IMR-90 (cell line): ENCODE measurements around the gene CALHM6. TPM values are rescaled to one million over a fixed set of nuclear protein-coding genes. Genes with fewer than 3 reads are reported as not detected.

Experiments used
- ATAC-seq: fragments of 200-7000 bp; cut with Tn5 transposase; 2 replicates; pipeline ENCODE4 v1.9.1; 2020; ENCODE audit warnings: low read depth, mild to moderate bottlenecking, moderate library complexity
- BruUV-seq: library from RNA; stranded (reverse); fragments of 400-500 nt; replicated peaks from 2 replicates; lab custom pipeline; 2021; lab: Mats Ljungman, UMichigan
- CTCF ChIA-PET: fragments of 300-600 bp; formaldehyde crosslinking; extraction: SDS; loops from one replicate; lab custom pipeline; 2021; ENCODE audit warnings: antibody characterized with exemption; lab: Yijun Ruan, JAX
- POLR2A ChIA-PET: fragments of 300-600 bp; sonication (Branson Sonifier 250); formaldehyde crosslinking; loops from one replicate; lab custom pipeline; 2022; ENCODE audit warnings: antibody characterized with exemption; ENCODE audit not compliant: unreplicated experiment; lab: Charles Lee
- DNase-seq: peaks from one replicate; pipeline ENCODE4 v3.0.0; 2013
- H2AFZ ChIP-seq: replicated peaks from 2 replicates; pipeline ENCODE3; 2013; ENCODE audit warnings: low read length, mild to moderate bottlenecking; ENCODE audit not compliant: poor library complexity
- H2AK5ac ChIP-seq: 2 replicates; pipeline ENCODE4 v1.6.1; 2013; ENCODE audit warnings: low read depth, low read length, inconsistent platforms
- H2AK9ac ChIP-seq: replicated peaks from 2 replicates; pipeline ENCODE3; 2013; ENCODE audit warnings: mild to moderate bottlenecking, low read depth, low read length, moderate library complexity; ENCODE audit not compliant: poor library complexity
- H2BK120ac ChIP-seq: 2 replicates; pipeline ENCODE4 v1.6.1; 2013; ENCODE audit warnings: low read depth, low read length, inconsistent platforms
- H2BK15ac ChIP-seq: 3 replicates; pipeline ENCODE4 v1.6.1; 2013; ENCODE audit warnings: low read depth, low read length, inconsistent platforms
- H2BK20ac ChIP-seq: 2 replicates; pipeline ENCODE4 v1.6.1; 2013; ENCODE audit warnings: low read depth, mild to moderate bottlenecking, inconsistent platforms, low read length, moderate library complexity
- H2BK5ac ChIP-seq: 2 replicates; pipeline ENCODE4 v1.6.1; 2013; ENCODE audit warnings: mild to moderate bottlenecking, low read depth, low read length, inconsistent platforms; ENCODE audit not compliant: poor library complexity, severe bottlenecking
- H3K14ac ChIP-seq: replicated peaks from 2 replicates; pipeline ENCODE4 v1.6.1; 2013; ENCODE audit warnings: low read depth, low read length, inconsistent platforms
- H3K18ac ChIP-seq: 2 replicates; pipeline ENCODE4 v1.6.1; 2013; ENCODE audit warnings: low read depth, low read length, control low read depth
- H3K23ac ChIP-seq: 2 replicates; pipeline ENCODE4 v1.6.1; 2013; ENCODE audit warnings: low read depth, low read length, inconsistent platforms
- H3K27ac ChIP-seq: 2 replicates; pipeline ENCODE4 v1.5.1; 2013; ENCODE audit warnings: mild to moderate bottlenecking, control low read depth, low read length; ENCODE audit not compliant: insufficient read depth
- H3K27me3 ChIP-seq: 2 replicates; pipeline ENCODE4 v1.6.1; 2013; ENCODE audit warnings: low read length; ENCODE audit not compliant: control insufficient read depth, insufficient read depth
- H3K36me3 ChIP-seq: 2 replicates; pipeline ENCODE4 v1.6.1; 2013; ENCODE audit warnings: low read length, mixed read lengths; ENCODE audit not compliant: control insufficient read depth, insufficient read depth
- H3K4ac ChIP-seq: 2 replicates; pipeline ENCODE4 v1.6.1; 2013; ENCODE audit warnings: low read depth, low read length, inconsistent platforms
- H3K4me1 ChIP-seq: 2 replicates; pipeline ENCODE4 v1.6.1; 2013; ENCODE audit warnings: low read length, mixed read lengths; ENCODE audit not compliant: control insufficient read depth, insufficient read depth
- H3K4me2 ChIP-seq: 2 replicates; pipeline ENCODE4 v1.6.1; 2013; ENCODE audit warnings: low read depth, mild to moderate bottlenecking, control low read depth, low read length, moderate library complexity
- H3K4me3 ChIP-seq: 2 replicates; pipeline ENCODE4 v1.5.1; 2013; ENCODE audit warnings: low read depth, mild to moderate bottlenecking, control low read depth, low read length, moderate library complexity; ENCODE audit not compliant: insufficient read depth
- H3K56ac ChIP-seq: 2 replicates; pipeline ENCODE4 v1.6.1; 2013; ENCODE audit warnings: low read length, inconsistent platforms; ENCODE audit not compliant: insufficient read depth; ENCODE audit errors: extremely low read depth
- H3K79me1 ChIP-seq, 2 experiments: 2 replicates each; pipeline ENCODE4 v1.6.1; 2013; ENCODE audit warnings: low read length in 2 of 2, inconsistent platforms in 1 of 2, low read depth in 1 of 2
- H3K9ac ChIP-seq: 2 replicates; pipeline ENCODE4 v1.6.1; 2013; ENCODE audit warnings: low read depth, low read length, control low read depth
- H3K9me1 ChIP-seq: 2 replicates; pipeline ENCODE4 v1.6.1; 2013; ENCODE audit warnings: low read length, inconsistent platforms; ENCODE audit not compliant: insufficient read depth
- H3K9me3 ChIP-seq: 2 replicates; pipeline ENCODE4 v1.6.1; 2013; ENCODE audit warnings: low read length; ENCODE audit not compliant: control insufficient read depth, insufficient read depth
- H4K20me1 ChIP-seq: 2 replicates; pipeline ENCODE4 v1.6.1; 2013; ENCODE audit warnings: low read length, inconsistent platforms; ENCODE audit not compliant: insufficient read depth
- H4K5ac ChIP-seq: 2 replicates; pipeline ENCODE4 v1.6.1; 2013; ENCODE audit warnings: mild to moderate bottlenecking, low read depth, low read length, control low read depth
- H4K8ac ChIP-seq, 2 experiments: 2 replicates each; pipeline ENCODE4 v1.6.1; 2013; ENCODE audit warnings: low read depth in 2 of 2, low read length in 2 of 2, control low read depth in 1 of 2, inconsistent platforms in 1 of 2
- H4K91ac ChIP-seq: 2 replicates; pipeline ENCODE4 v1.6.1; 2013; ENCODE audit warnings: low read depth, low read length, inconsistent platforms; ENCODE audit not compliant: insufficient read depth
- CEBPB ChIP-seq: IDR thresholded peaks from 2 replicates; pipeline ENCODE4 v1.6.1; 2012; ENCODE audit warnings: low read depth, low read length, improper control_type of control experiment
- CHD1 ChIP-seq: IDR thresholded peaks from 2 replicates; pipeline ENCODE4 v1.6.1; 2012; ENCODE audit warnings: low read depth, low read length, improper control_type of control experiment
- MAFK ChIP-seq: IDR thresholded peaks from 2 replicates; pipeline ENCODE4 v1.6.1; 2012; ENCODE audit warnings: low read depth, low read length, improper control_type of control experiment
- MAZ ChIP-seq: IDR thresholded peaks from 2 replicates; pipeline ENCODE4 v1.6.1; 2012; ENCODE audit warnings: low read depth, mild to moderate bottlenecking, low read length, improper control_type of control experiment, moderate library complexity, borderline replicate concordance
- MXI1 ChIP-seq: IDR thresholded peaks from 2 replicates; pipeline ENCODE4 v1.6.1; 2012; ENCODE audit warnings: low read depth, mild to moderate bottlenecking, low read length, moderate library complexity, borderline replicate concordance
- NFE2L2 ChIP-seq: fragments of 150-350 bp; IDR thresholded peaks from 2 replicates; pipeline ENCODE4 v1.6.1; 2016; ENCODE audit warnings: low read depth, mild to moderate bottlenecking, low read length
- POLR2A ChIP-seq: IDR thresholded peaks from 2 replicates; pipeline ENCODE4 v1.6.1; 2012; ENCODE audit warnings: mild to moderate bottlenecking, low read depth, low read length
- WGBS, 2 experiments: methylation state at CpG; one replicate each; pipeline versions ENCODE4 v1.1.5 to v1.1.7; 2013; ENCODE audit warnings: missing lambda C conversion rate in 2 of 2; ENCODE audit not compliant: insufficient read length in 1 of 2; ENCODE audit errors: extremely low coverage in 2 of 2; 5-methylcytosine and 5-hydroxymethylcytosine counted together
- dilution Hi-C: fragments of 300-500 bp; cut with HindIII; formaldehyde crosslinking; loops from one replicate; pipeline ENCODE4 v1.14.3; 2018; ENCODE audit warnings: low sequenced_read_pairs; ENCODE audit not compliant: unreplicated experiment
- in situ Hi-C: fragments of 300-500 bp; cut with MboI; formaldehyde crosslinking; loops from 3 replicates; pipeline ENCODE4 v1.14.3; 2019; ENCODE audit warnings: low sequenced_read_pairs, inconsistent platforms, mixed read lengths
- intact Hi-C: fragments of 100-400 bp; cut with micrococcal nuclease; formaldehyde crosslinking; loops from 2 replicates; pipeline ENCODE4 v1.10.0; 2022
- polyA plus RNA-seq, 3 experiments: library from polyadenylated mRNA; depleted of rRNA; stranded (reverse); fragments of >200 nt; gene quantifications; 2 replicates each; pipeline ENCODE4 v1.2.3, GENCODE V29; 2012; ENCODE audit warnings: low replicate concordance in 1 of 3
- total RNA-seq: library from RNA; depleted of rRNA; stranded (reverse); fragments of >200 nt; gene quantifications from 2 replicates; pipeline ENCODE4 v1.2.3, GENCODE V29; 2012
- TF ChIP-seq, protein P1 (sequence below): fragments of 150-350 bp; IDR thresholded peaks from 2 replicates; pipeline ENCODE4 v1.6.1; 2017; ENCODE audit warnings: mild to moderate bottlenecking, antibody characterized with exemption, low read length, low read depth

CALHM6 gene
- total and polyA plus RNA-seq, 2 of the 4 experiments (the other 2 are of a cell fraction), result 0.72 to 1.5 TPM

DNA sequence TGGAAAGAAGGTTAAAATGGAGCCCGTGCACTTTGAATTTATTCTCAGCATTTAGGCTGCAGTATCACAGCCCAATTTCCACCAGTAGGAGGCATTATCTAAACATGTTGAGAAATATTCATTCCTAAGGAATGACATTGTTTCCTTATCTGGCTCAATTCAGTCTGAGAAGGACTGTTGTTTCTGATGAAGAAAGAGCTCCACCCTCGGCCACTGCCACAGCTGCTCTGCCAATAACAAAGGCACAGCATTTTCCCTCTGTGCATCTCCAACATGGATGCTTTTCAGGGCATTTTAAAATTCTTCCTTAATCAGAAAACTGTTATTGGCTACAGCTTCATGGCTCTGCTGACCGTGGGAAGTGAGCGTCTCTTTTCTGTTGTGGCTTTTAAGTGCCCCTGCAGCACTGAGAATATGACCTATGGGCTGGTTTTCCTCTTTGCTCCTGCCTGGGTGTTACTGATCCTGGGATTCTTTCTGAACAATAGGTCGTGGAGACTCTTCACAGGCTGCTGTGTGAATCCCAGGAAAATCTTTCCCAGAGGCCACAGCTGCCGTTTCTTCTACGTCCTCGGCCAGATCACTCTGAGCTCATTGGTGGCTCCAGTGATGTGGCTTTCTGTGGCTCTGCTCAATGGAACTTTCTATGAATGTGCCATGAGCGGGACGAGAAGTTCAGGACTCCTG, 50.4 kb downstream of the CALHM6 start, which contains the start of gene CALHM5 (continued):
- TF ChIP-seq, protein P1, sequence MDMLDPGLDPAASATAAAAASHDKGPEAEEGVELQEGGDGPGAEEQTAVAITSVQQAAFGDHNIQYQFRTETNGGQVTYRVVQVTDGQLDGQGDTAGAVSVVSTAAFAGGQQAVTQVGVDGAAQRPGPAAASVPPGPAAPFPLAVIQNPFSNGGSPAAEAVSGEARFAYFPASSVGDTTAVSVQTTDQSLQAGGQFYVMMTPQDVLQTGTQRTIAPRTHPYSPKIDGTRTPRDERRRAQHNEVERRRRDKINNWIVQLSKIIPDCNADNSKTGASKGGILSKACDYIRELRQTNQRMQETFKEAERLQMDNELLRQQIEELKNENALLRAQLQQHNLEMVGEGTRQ, result no peak
- TF ChIP-seq CEBPB, result peak; percentile 97

DNA sequence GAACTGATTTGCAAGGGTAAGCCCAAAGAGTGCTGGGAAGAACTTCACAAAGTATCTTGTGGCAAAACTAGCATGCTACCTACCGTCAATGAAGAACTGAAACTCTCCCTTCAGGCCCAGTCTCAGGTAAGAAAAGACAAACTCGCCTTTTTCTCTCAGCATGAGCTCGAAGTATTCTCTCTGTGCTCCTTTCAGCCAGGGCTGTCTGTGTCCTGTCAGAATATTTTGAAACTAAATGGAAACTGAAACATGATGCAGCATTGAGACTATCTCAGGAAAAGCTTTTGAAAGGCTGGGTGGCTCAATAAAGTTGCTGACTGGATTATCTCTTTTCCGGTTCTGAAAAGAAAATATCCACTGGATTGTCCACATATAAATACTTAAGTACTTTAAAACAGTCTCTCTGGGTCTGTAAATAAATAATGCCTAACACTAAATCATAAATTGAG, 51.0 kb downstream of the CALHM6 start:
- WGBS, 2 experiments, result no CpG with 5 or more reads among the region's 4 CpGs
- H3K27ac ChIP-seq, result peak overlapping the region; percentile 92
- in situ Hi-C loops (no loop called here), dilution Hi-C loops (no loop called here), intact Hi-C loops (loop anchor here (2.0 to 5.0 kb wide), 3 partner anchors 19 to 141 kb away; partner anchors contain the start of gene DSE)
- peak overlapping the region; percentile 80 for H3K9ac ChIP-seq
- peak overlapping the region; percentile 91 for H3K4ac ChIP-seq
- peak overlapping the region; percentile 82 for H2BK5ac ChIP-seq
- peak overlapping the region; percentile 54; the same call in 2 of the 3 replicates for H2BK15ac ChIP-seq
- H2AK9ac ChIP-seq, result peak overlapping the region; percentile 20
- DNase-seq, result no peak
- peaks cover 15% of the 10 kb centered on the region for H3K9me1 ChIP-seq
- H3K4me3 ChIP-seq, result peak overlapping the region; percentile 51
- CTCF ChIA-PET, result interaction anchor here (0.6 to 2.3 kb wide), 13 partner anchors 8 to 243 kb away, joined by 3 to 10 read pairs (median 4); no protein-coding TSS in a partner anchor
- TF ChIP-seq MAZ (no peak), NFE2L2 (no peak), MXI1 (no peak), POLR2A (no peak), CHD1 (no peak), MAFK (peak; percentile 38; the same call in 1 of the 2 replicates)
- peak overlapping the region; percentile 90 for H3K56ac ChIP-seq
- H3K23ac ChIP-seq, result peak overlapping the region; percentile 88
- H3K4me2 ChIP-seq, result peak overlapping the region; percentile 90
- peak overlapping the region; percentile 86 for H2AFZ ChIP-seq
- H4K91ac ChIP-seq, result peak overlapping the region; percentile 74
- no TSS peak for BruUV-seq
- peak overlapping the region; percentile 43 for H3K18ac ChIP-seq
- peaks cover 3% of the 10 kb centered on the region for H3K36me3 ChIP-seq
- no peaks in the 10 kb centered on the region for H3K9me3 ChIP-seq
- peak overlapping the region; percentile 27 to 84 for H4K8ac ChIP-seq
- H2AK5ac ChIP-seq, result peak overlapping the region; percentile 57
- peaks cover 21 to 38% of the 10 kb centered on the region in 2 experiments for H3K79me1 ChIP-seq
- H4K20me1 ChIP-seq, result no peaks in the 10 kb centered on the region
- H2BK120ac ChIP-seq, result peak overlapping the region; percentile 52
- peak overlapping the region; percentile 91 for H3K14ac ChIP-seq
- H3K4me1 ChIP-seq, result peaks cover 5% of the 10 kb centered on the region
- peak; percentile 42 for ATAC-seq
- H2BK20ac ChIP-seq, result peak overlapping the region; percentile 65
- POLR2A ChIA-PET, result no interaction called here
- no peaks in the 10 kb centered on the region for H3K27me3 ChIP-seq
- peak overlapping the region; percentile 69 for H4K5ac ChIP-seq
